Measurements from ENCODE around the gene LEO1. TPM values are rescaled to one million over a fixed set of nuclear protein-coding genes. Genes with fewer than 3 reads are reported as not detected.

Gene LEO1
- total and polyA plus RNA-seq, 10 of the 15 experiments (the other 5 are each of a cell fraction or from before 2014, with no cell fraction given), result 13.6 to 50.6 (median 32.4) TPM

DNA sequence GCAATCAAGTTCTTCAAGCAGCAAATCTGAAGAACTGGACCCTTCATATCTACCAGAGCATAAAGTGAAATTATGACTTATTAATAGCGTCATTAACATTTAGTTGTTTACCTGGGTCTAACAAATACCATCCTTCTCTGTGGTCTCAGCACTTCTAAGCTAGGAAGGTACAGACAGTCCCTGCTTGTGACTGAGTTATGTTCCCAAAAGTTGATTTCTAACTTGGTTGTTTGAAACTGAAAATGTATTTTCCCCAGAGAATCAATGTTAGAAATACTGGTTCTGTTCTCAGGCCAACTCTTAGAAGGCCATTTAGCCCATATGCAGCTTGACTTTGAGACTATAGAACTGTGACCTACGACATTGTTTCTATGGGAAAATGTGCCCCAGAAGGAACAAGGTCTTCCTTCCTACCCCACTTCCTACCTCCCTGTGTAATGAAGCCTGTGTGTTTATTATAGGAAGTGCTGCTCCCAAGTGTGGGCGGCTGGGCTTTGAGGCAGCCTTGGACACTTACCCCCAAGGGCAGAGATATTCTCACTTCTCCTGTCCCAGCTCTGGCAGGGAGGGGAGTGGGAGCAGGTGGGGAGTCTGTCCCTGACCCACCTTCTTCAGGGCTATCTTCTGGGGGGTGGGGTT lies 35.2 kb upstream of the LEO1 start (continued):
- TF ChIP-seq ZZZ3 (IDR thresholded peaks at IDR 0.05; ENCODE audit: control insufficient read depth, insufficient read length, low read depth) (no peak), PAX8 (IDR thresholded peaks at IDR 0.05) (no peak), TARDBP (IDR thresholded peaks at IDR 0.05; ENCODE audit: borderline replicate concordance) (no peak), FOXK2 (IDR thresholded peaks at IDR 0.05) (no peak), HCFC1 (IDR thresholded peaks at IDR 0.05; ENCODE audit: low read length) (no peak), DPF2 (IDR thresholded peaks at IDR 0.05) (peak; percentile 19; the same call in 1 of the 2 replicates), ZNF207 (IDR thresholded peaks at IDR 0.05; ENCODE audit: borderline replicate concordance) (0 out of 2 replicates have a peak, but pooled peaks have one; percentile 32), ZNF384 (IDR thresholded peaks at IDR 0.05; ENCODE audit: borderline replicate concordance, low read depth, low read length) (no peak), CBX5 (IDR thresholded peaks at IDR 0.05; ENCODE audit: low read depth) (no peak), SUPT20H (IDR thresholded peaks at IDR 0.05; ENCODE audit: borderline replicate concordance, control insufficient read depth, low read depth, low read length) (no peak), ZNF274 (IDR thresholded peaks at IDR 0.05; ENCODE audit: insufficient read depth, insufficient read length) (no peak), NBN (IDR thresholded peaks at IDR 0.05) (no peak), NR2F1 (conservative IDR thresholded peaks at IDR 0.05) (no peak), SREBF2 (IDR thresholded peaks at IDR 0.05; ENCODE audit: low read length) (no peak), FOS (IDR thresholded peaks at IDR 0.05; ENCODE audit: borderline replicate concordance, extremely low read depth, insufficient read length) (no peak), CBX3 (IDR thresholded peaks at IDR 0.05; ENCODE audit: borderline replicate concordance, low read depth) (no peak), CHD1 (IDR thresholded peaks at IDR 0.05; ENCODE audit: low read depth, low read length) (no peak)
- TF ChIP-seq, protein P1, sequence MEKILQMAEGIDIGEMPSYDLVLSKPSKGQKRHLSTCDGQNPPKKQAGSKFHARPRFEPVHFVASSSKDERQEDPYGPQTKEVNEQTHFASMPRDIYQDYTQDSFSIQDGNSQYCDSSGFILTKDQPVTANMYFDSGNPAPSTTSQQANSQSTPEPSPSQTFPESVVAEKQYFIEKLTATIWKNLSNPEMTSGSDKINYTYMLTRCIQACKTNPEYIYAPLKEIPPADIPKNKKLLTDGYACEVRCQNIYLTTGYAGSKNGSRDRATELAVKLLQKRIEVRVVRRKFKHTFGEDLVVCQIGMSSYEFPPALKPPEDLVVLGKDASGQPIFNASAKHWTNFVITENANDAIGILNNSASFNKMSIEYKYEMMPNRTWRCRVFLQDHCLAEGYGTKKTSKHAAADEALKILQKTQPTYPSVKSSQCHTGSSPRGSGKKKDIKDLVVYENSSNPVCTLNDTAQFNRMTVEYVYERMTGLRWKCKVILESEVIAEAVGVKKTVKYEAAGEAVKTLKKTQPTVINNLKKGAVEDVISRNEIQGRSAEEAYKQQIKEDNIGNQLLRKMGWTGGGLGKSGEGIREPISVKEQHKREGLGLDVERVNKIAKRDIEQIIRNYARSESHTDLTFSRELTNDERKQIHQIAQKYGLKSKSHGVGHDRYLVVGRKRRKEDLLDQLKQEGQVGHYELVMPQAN (conservative IDR thresholded peaks at IDR 0.05), result no peak
- TF ChIP-seq, protein P2, sequence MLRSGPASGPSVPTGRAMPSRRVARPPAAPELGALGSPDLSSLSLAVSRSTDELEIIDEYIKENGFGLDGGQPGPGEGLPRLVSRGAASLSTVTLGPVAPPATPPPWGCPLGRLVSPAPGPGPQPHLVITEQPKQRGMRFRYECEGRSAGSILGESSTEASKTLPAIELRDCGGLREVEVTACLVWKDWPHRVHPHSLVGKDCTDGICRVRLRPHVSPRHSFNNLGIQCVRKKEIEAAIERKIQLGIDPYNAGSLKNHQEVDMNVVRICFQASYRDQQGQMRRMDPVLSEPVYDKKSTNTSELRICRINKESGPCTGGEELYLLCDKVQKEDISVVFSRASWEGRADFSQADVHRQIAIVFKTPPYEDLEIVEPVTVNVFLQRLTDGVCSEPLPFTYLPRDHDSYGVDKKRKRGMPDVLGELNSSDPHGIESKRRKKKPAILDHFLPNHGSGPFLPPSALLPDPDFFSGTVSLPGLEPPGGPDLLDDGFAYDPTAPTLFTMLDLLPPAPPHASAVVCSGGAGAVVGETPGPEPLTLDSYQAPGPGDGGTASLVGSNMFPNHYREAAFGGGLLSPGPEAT (IDR thresholded peaks at IDR 0.05; ENCODE audit: low read depth), result no peak; the same call in 1 of the 2 replicates
- TF ChIP-seq, protein P3, sequence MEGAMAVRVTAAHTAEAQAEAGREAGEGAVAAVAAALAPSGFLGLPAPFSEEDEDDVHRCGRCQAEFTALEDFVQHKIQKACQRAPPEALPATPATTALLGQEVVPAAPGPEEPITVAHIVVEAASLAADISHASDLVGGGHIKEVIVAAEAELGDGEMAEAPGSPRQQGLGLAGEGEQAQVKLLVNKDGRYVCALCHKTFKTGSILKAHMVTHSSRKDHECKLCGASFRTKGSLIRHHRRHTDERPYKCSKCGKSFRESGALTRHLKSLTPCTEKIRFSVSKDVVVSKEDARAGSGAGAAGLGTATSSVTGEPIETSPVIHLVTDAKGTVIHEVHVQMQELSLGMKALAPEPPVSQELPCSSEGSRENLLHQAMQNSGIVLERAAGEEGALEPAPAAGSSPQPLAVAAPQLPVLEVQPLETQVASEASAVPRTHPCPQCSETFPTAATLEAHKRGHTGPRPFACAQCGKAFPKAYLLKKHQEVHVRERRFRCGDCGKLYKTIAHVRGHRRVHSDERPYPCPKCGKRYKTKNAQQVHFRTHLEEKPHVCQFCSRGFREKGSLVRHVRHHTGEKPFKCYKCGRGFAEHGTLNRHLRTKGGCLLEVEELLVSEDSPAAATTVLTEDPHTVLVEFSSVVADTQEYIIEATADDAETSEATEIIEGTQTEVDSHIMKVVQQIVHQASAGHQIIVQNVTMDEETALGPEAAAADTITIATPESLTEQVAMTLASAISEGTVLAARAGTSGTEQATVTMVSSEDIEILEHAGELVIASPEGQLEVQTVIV (IDR thresholded peaks at IDR 0.05; ENCODE audit: borderline replicate concordance, partially characterized antibody), result no peak
- TF ChIP-seq, protein P4, sequence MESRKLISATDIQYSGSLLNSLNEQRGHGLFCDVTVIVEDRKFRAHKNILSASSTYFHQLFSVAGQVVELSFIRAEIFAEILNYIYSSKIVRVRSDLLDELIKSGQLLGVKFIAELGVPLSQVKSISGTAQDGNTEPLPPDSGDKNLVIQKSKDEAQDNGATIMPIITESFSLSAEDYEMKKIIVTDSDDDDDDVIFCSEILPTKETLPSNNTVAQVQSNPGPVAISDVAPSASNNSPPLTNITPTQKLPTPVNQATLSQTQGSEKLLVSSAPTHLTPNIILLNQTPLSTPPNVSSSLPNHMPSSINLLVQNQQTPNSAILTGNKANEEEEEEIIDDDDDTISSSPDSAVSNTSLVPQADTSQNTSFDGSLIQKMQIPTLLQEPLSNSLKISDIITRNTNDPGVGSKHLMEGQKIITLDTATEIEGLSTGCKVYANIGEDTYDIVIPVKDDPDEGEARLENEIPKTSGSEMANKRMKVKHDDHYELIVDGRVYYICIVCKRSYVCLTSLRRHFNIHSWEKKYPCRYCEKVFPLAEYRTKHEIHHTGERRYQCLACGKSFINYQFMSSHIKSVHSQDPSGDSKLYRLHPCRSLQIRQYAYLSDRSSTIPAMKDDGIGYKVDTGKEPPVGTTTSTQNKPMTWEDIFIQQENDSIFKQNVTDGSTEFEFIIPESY (IDR thresholded peaks at IDR 0.05), result no peak
